NCI-H1930 (cell line): ENCODE measurements around the gene FAIM2.
"Not testable (repeated sequence)": the region's sequence is repeated elsewhere in the genome, so short reads cannot be mapped to it uniquely, and the experiment has no call there.

Experiments used
- DNase-seq, 2 experiments: peaks; one replicate each; lab custom pipeline; 2025; lab: John Stamatoyannopoulos, UW

The FAIM2 gene

DNA sequence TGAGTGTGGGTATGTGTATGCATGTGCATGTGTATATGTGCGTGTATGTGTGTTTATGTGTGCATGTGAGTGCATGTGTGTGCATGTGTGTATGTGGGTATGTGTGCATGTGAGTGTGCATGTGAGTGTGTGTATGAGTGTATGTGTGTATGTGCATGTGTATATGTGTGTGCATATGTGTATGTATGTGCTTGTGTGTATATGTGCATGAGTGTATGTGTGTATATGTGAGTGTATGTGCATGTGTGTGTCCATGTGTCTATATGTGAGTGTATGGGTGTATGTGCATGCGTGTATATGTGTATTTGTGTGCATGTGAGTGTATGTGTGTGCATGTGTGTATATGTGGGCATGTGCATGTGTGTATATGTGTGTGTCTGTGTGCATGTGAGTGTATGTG, 25.7 kb downstream of the FAIM2 start:
- no peak for DNase-seq

GRCh38 chr12:49877066-49877465, 26.6 kb downstream of the FAIM2 start:
- DNase-seq = no peak

DNA sequence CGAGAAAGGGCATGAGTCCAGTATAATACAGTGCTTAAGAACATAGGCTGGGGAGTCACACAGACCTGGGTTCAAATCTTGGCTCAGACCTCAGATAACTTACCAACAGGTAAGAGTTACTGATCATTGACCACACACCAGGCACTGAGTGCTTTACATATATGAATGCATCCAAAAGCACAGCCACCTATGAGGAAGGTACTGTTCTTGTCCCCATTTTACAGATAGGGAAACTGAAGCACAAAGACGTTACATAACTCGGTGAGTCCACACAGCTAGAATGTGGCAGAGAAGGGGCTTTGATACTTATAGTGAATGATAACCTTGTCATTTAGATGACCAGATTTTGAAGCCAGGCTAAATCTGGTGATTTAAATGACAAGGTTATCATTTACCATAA, 27.6 kb downstream of the FAIM2 start:
- no peak for DNase-seq

DNA sequence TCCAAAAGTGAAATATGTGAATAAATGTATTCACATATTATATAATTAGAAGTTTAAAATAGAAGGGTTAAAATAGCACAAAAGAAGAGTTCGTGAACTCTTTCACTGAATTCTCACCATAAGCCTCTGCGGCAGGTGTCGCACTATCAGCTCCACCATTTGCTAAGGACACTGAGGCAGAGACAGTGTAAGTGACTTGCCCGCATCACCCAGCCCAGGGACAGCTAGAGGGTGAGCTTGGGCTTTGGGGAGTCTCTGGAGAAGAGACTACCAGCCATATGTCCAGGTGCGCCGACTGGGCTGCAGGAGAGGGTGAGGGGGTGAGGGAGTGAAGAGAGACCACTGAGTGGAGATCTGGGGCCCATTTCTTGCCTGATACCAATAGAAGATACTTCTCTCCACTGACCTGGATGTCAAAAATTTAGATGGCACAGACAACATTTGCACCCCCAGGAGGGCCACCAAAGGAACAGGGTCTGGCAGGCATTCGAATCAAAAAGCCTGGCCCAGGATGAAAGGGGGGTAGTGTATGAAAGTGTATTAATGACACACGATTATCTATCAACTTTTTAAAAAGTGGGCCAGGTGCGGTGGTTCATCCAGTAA, 28.5 kb downstream of the FAIM2 start:
- no peak for DNase-seq

GRCh38 chr12:49874142-49874897, 29.4 kb downstream of the FAIM2 start:
- DNase-seq = no peak

GRCh38 chr12:49873361-49873934, 30.3 kb downstream of the FAIM2 start:
- DNase-seq = no peak

- DNase-seq = no peak
These were observed 30.9 kb downstream of the FAIM2 start for GRCh38 chr12:49872781-49873181.

DNA sequence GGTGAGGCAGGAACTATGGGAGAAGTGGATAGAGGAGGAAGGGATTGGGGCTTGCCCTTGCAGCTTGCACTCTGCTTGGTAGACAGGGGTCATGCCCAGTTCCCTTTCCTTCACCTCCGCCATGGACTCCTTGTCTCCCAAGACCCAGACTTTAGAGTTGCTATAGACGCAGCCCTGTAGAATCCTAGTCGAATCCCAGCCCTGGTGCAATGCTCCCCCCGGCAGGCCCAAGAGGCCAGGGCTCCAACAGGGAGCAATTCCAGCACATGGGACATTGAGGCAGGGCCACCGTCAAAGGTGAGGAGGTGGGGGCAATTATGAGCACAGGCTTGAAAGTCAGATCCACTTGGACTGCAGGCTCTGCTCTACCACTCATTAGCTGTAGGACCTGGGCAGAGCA, 31.3 kb downstream of the FAIM2 start:
- DNase-seq = no peak

DNA sequence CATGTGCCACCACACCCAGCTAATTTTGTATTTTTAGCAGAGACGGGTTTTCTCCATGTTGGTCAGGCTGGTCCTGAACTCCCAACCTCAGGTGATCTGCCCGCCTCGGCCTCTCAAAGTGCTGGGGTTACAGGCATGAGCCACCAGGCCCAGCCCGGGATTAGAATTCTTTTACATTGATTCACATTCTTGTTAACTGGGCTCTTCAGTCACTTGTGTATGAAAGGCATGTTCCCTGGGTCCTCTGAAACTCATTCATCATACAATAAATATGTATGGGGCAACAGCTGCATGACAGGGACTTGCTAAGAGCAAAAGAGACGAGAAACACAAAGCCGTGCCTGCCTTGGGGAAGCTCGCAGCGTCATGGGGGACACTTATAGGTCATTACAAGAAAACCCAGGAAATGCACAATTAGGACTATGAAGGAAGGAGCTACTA, 31.9 kb downstream of the FAIM2 start:
- not testable (repeated sequence) for DNase-seq

- no peak for DNase-seq
These were observed 32.5 kb downstream of the FAIM2 start for GRCh38 chr12:49871263-49871561.

DNA sequence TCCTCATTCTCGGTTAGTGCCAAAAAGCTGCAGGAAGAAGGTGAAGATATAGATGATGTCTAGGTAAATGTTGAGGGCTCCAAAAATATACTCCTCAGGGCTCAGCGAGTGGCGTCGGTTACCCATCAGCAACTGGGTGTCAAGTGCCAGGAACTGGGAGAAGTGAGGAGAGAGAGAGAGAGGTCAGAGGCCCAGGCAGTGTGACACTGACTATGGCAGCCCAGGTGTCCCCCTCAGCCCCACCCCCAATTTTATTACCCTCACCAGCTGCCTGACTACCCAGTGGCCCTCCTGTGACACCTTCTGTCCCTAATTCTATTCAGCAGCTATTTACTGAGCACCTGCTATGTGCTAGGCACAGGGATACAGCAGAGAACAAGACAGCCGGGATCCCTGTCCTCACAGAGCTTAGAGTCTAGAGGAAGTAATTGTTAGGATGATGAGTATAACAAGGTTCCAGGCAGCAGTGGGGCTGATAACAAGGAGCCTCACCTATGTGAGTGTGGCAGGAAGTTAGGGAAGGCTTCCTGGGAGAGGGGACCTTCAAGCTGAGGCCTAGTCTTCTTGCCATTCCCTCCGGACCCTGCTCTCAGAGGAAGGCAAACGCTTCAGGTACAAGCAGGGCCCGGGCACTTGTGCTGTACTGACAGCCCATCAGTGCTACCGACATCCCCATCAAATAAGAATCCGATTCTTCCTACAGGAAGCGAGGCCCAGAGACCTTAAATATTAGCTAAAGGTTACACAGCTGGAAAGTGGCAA, 33.0 kb downstream of the FAIM2 start:
- no peak for DNase-seq

- DNase-seq = no peak
These were observed 33.7 kb downstream of the FAIM2 start for GRCh38 chr12:49869816-49870500.

GRCh38 chr12:49868952-49869815, 34.5 kb downstream of the FAIM2 start:
- DNase-seq = no peak

GRCh38 chr12:49868449-49868848, 35.3 kb downstream of the FAIM2 start:
- DNase-seq = no peak

DNA sequence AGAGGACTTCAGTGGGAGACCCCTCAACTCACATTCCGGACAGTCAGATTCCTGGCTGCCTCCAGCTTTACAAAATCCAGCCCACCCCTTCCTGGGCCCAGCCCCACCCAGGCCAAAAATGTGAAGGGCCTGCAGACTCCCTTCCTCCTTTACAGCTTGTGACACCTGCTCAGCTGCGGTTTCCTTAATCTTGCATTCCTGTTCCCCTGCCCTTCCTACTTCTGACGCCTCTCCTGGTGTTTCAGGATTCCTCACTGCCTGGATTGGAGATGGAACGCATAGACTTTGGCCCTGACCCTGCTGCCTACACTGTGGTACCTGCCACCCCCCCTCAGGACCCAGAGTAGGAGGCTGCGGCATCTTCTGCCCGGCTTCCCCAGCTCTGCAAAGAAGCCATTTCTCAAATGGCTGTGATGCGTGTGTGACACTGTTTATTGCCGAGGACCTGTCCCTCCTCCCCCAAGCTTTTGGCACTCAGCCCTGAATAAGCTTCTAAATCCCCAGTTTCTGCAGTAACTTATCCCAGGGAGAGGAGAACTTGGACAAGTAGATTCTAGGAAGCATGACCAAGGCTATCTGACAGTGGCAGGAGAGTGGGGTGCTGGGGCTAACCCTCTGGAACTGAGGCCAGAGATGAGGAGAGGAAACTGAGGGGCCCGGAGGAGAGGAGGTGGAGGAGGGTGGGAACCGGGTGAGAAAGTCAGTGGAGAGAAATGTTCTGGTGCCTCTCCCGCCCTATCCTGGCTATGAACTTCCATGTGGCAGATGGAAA, 35.9 kb downstream of the FAIM2 start:
- DNase-seq = no peak

DNA sequence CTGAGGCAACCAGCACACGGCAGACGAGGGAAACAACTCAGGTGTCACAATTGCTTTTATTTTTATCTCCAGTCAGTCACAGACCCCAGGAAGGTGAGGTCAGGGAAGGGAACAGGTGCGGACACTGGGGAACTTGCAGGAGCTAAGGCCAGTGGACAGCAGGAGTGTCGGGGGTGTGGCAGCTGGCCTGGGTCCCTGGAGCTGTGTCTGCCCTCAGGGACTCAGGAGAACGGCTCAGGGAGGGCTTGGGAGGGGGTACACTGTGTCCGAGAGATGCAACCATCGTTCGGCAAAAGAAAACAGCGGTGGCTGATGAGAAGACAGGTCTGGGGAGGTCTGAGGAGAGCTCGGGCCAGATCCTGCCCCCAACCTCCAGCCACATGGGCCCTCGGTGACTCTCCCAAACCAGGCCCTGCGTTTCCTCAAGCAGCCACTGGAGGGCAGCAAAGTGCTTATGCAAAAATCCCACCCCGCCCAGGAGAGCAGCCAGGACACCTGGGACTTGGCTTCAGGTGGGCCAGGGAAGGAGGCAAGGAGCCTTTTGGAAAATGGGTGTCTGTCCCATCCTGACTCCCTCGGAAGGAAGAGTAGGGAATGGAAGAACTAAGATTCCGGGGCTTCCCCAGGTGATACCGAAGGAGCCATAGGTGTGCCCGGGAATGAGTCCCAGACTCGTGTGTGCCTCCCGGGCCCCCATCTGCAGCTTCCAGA, 36.7 kb downstream of the FAIM2 start:
- DNase-seq = peak; percentile 20 to 63

DNA sequence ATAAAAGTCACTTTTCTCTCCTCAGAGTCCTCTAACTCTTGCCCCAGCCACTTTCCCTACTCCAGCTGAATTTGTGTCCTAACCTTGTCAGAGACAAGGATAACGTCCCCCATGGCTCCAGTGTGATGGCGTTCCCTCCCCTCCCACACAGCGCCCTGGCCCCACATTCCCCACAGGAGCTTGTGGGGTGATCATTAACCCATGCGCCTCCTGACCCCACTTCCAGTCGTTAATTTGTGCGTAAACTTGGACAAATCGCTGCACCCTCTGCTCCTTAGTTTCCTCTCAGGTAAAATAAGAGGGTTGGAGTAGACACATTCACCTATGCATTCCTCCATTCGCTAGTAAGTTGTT, 37.9 kb downstream of the FAIM2 start:
- no peak for DNase-seq

DNA sequence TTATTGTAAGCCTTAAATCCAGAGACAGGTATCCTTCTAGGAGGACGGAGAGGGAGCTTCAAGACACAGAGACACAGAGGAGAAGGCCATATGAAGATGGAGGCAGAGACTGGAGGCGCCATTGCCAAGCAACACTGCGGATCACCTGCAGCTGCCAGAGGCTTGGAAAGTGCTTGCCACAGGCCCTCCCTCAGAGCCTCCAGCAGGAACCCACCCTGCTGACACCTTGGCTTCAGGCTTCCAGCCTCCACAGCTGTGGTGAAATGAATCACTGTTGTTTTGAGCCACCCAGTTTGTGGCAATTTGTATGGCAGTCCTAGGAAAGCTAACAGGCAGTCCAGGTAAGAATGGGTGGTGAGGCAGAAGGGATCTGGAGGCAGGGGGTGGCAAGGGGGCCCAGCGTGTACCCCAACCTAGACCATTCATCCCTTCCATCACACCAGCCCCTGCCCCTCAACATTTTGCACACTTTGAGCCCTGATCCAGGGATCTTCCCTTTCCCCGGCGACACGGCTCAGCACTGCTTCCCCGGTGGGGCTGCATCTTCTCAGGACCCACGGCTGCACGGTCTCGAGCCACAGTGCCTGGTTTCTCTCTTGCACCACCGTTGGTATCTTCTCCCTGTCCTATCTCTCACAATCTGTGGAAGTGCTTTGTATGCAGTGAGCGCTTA, 38.5 kb downstream of the FAIM2 start:
- no peak for DNase-seq

GRCh38 chr12:49864798-49865090, 39.0 kb downstream of the FAIM2 start:
- no peak for DNase-seq
